HG02759 (cell line): Measurements from ENCODE around the gene DRAM1.
A peak's percentile ranks its signal among the peaks of the same experiment; 100 is the strongest.
"Not testable (repeated sequence)": the region's sequence is repeated elsewhere in the genome, so short reads cannot be mapped to it uniquely, and the experiment has no call there.

ENCODE experiments used
- ATAC-seq: cut with Tn5 transposase; IDR thresholded peaks from one replicate; pipeline ENCODE4 v1.9.1; 2021; ENCODE audit warnings: mild to moderate bottlenecking, moderate library complexity; ENCODE audit not compliant: unreplicated experiment

Gene DRAM1

GRCh38 chr12:101901777-101902176 is 24.4 kb downstream of the DRAM1 start:
- no peak for ATAC-seq

GRCh38 chr12:101902641-101903040 is 25.3 kb downstream of the DRAM1 start:
- no peak for ATAC-seq

GRCh38 chr12:101906226-101906625 is 28.8 kb downstream of the DRAM1 start:
- no peak for ATAC-seq

GRCh38 chr12:101908395-101908794 is 31.0 kb downstream of the DRAM1 start:
- ATAC-seq: no peak

GRCh38 chr12:101909646-101910045 is 32.3 kb downstream of the DRAM1 start:
- ATAC-seq: peak; percentile 65

- ATAC-seq: no peak
These were observed 38.5 kb downstream of the DRAM1 start for GRCh38 chr12:101915841-101916240.

- not testable (repeated sequence) for ATAC-seq
These were observed 41.4 kb downstream of the DRAM1 start for GRCh38 chr12:101918805-101919204.

- ATAC-seq: no peak
These were observed 42.1 kb downstream of the DRAM1 start for GRCh38 chr12:101919447-101919846.

GRCh38 chr12:101920906-101921305 is 43.5 kb downstream of the DRAM1 start:
- ATAC-seq: no peak

- ATAC-seq: no peak
These were observed 45.8 kb downstream of the DRAM1 start for GRCh38 chr12:101923045-101923718.

GRCh38 chr12:101924618-101925017 is 47.2 kb downstream of the DRAM1 start:
- no peak for ATAC-seq

- no peak for ATAC-seq
These were observed 48.0 kb downstream of the DRAM1 start for GRCh38 chr12:101925361-101925760.

- ATAC-seq: no peak
These were observed 48.6 kb downstream of the DRAM1 start for GRCh38 chr12:101925935-101926334.

GRCh38 chr12:101927036-101927435 is 49.7 kb downstream of the DRAM1 start:
- no peak for ATAC-seq

GRCh38 chr12:101927999-101928398 is 50.6 kb downstream of the DRAM1 start:
- ATAC-seq: no peak

- ATAC-seq: no peak
These were observed 51.2 kb downstream of the DRAM1 start for GRCh38 chr12:101928556-101928955.

- ATAC-seq: no peak
These were observed 52.1 kb downstream of the DRAM1 start for GRCh38 chr12:101929365-101930041.

- peak; percentile 61 for ATAC-seq
These were observed 54.3 kb downstream of the DRAM1 start for GRCh38 chr12:101931498-101932326.

GRCh38 chr12:101933866-101934514 is 56.6 kb downstream of the DRAM1 start:
- no peak for ATAC-seq

GRCh38 chr12:101935890-101936746 is 58.7 kb downstream of the DRAM1 start:
- peak; percentile 74 for ATAC-seq
